HuH-7.5 (cell line): ENCODE results near the gene PRKCZ.

Experiments
- DNase-seq: peaks from one replicate; pipeline ENCODE4 v3.0.0; 2011; ENCODE audit warnings: low spot score

PRKCZ gene

GRCh38 chr1:2194898-2195673 is 144.9 kb downstream of the PRKCZ start:
- peak; percentile 96 for DNase-seq

GRCh38 chr1:2195785-2196184 is 145.6 kb downstream of the PRKCZ start:
- DNase-seq = no peak

GRCh38 chr1:2196901-2197638 is 146.9 kb downstream of the PRKCZ start:
- DNase-seq = no peak

- DNase-seq = no peak
Observed at GRCh38 chr1:2197707-2198165, 147.5 kb downstream of the PRKCZ start.

- no peak for DNase-seq
Observed at GRCh38 chr1:2198571-2198970, 148.4 kb downstream of the PRKCZ start.

- peak; percentile 98 for DNase-seq
Observed at GRCh38 chr1:2199042-2199810, 149.0 kb downstream of the PRKCZ start.

- no peak for DNase-seq
Observed at GRCh38 chr1:2200308-2200943, 150.2 kb downstream of the PRKCZ start.

GRCh38 chr1:2201062-2201461 is 150.9 kb downstream of the PRKCZ start:
- no peak for DNase-seq

- no peak for DNase-seq
Observed at GRCh38 chr1:2202008-2202575, 151.9 kb downstream of the PRKCZ start.

GRCh38 chr1:2202843-2203601 is 152.8 kb downstream of the PRKCZ start:
- DNase-seq = no peak

- DNase-seq = no peak
Observed at GRCh38 chr1:2203671-2204414, 153.6 kb downstream of the PRKCZ start.

- peak; percentile 92 for DNase-seq
Observed at GRCh38 chr1:2204415-2205190, 154.4 kb downstream of the PRKCZ start.

GRCh38 chr1:2205191-2205952 is 155.2 kb downstream of the PRKCZ start:
- DNase-seq = peak; percentile 87

GRCh38 chr1:2206813-2207487 is 156.7 kb downstream of the PRKCZ start:
- no peak for DNase-seq

- DNase-seq = peak; percentile 88
Observed at GRCh38 chr1:2208309-2209239, 158.4 kb downstream of the PRKCZ start.

- DNase-seq = no peak
Observed at GRCh38 chr1:2209400-2210083, 159.3 kb downstream of the PRKCZ start.
